Measurements from ENCODE around the gene SLC38A9. TPM values are rescaled to one million over a fixed set of nuclear protein-coding genes. Genes with fewer than 3 reads are reported as not detected.

Gene SLC38A9
- total RNA-seq, 1 experiment from 2014 or later: 27.0 TPM

GRCh38 chr5:55634866-55635265 lies 77.3 kb downstream of the SLC38A9 start (continued):
- no peak for TF ChIP-seq ZNF281 (CRISPR knock-in tag; IDR thresholded peaks at IDR 0.05)

GRCh38 chr5:55634209-55634805 lies 77.8 kb downstream of the SLC38A9 start:
- no peak for TF ChIP-seq NFYB (CRISPR knock-in tag; conservative IDR thresholded peaks at IDR 0.05; ENCODE audit: low read depth)
- TF ChIP-seq ARID4B (CRISPR knock-in tag; IDR thresholded peaks at IDR 0.05; ENCODE audit: borderline replicate concordance): no peak
- no peak for TF ChIP-seq ZNF317 (CRISPR knock-in tag; IDR thresholded peaks at IDR 0.05; ENCODE audit: borderline replicate concordance, low read depth)
- TF ChIP-seq NFE2L1 (CRISPR knock-in tag; IDR thresholded peaks at IDR 0.05): no peak
- TF ChIP-seq SMAD3 (CRISPR knock-in tag; IDR thresholded peaks at IDR 0.05; ENCODE audit: borderline replicate concordance): no peak
- no peak for TF ChIP-seq GABPB1 (CRISPR knock-in tag; IDR thresholded peaks at IDR 0.05)
- TF ChIP-seq IRF1 (CRISPR knock-in tag; IDR thresholded peaks at IDR 0.05): no peak
- H3K36me3 Mint-ChIP-seq: peaks cover 3% of the 10 kb centered on the region; the same call in 1 of the 2 replicates
- DNase-seq (ENCODE audit: low spot score) (no peak), ATAC-seq (no peak)
- POLR2A ChIA-PET: no interaction called here
- H3K9me3 Mint-ChIP-seq: no peaks in the 10 kb centered on the region
- H3K4me3 Mint-ChIP-seq: no peak overlapping the region
- CTCF ChIA-PET: no interaction called here
- H3K27ac Mint-ChIP-seq: peak overlapping the region; percentile 11; the same call in 1 of the 2 replicates
- no peaks in the 10 kb centered on the region for H3K27me3 Mint-ChIP-seq (ENCODE audit: low read depth)
- H3K4me1 Mint-ChIP-seq: peaks cover 24% of the 10 kb centered on the region

GRCh38 chr5:55633574-55634208 lies 78.4 kb downstream of the SLC38A9 start:
- DNase-seq (ENCODE audit: low spot score): no peak
- Mint-ChIP-seq H3K27ac (peak overlapping the region; percentile 11; the same call in 1 of the 2 replicates), H3K36me3 (peaks cover 3% of the 10 kb centered on the region; the same call in 1 of the 2 replicates), H3K4me1 (peaks cover 24% of the 10 kb centered on the region), H3K9me3 (no peaks in the 10 kb centered on the region), H3K27me3 (ENCODE audit: low read depth) (no peaks in the 10 kb centered on the region), H3K4me3 (no peak overlapping the region)
- POLR2A ChIA-PET: no interaction called here
- CTCF ChIA-PET: no interaction called here
- no peak for ATAC-seq
- TF ChIP-seq ETV6 (CRISPR knock-in tag; IDR thresholded peaks at IDR 0.05) (no peak), ZNF219 (CRISPR knock-in tag; IDR thresholded peaks at IDR 0.05; ENCODE audit: borderline replicate concordance) (no peak), GRHL2 (CRISPR knock-in tag; IDR thresholded peaks at IDR 0.05; ENCODE audit: insufficient replicate concordance, severe bottlenecking) (no peak), USF1 (CRISPR knock-in tag; IDR thresholded peaks at IDR 0.05) (no peak), NFATC4 (CRISPR knock-in tag; IDR thresholded peaks at IDR 0.05) (no peak), E2F5 (CRISPR knock-in tag; IDR thresholded peaks at IDR 0.05) (no peak), ATF2 (CRISPR knock-in tag; IDR thresholded peaks at IDR 0.05; ENCODE audit: borderline replicate concordance, low read depth) (no peak), ZNF396 (CRISPR knock-in tag; IDR thresholded peaks at IDR 0.05; ENCODE audit: borderline replicate concordance) (no peak), ATF3 (CRISPR knock-in tag; conservative IDR thresholded peaks at IDR 0.05) (no peak)

All from WTC11 (cell line).